Measurements from ENCODE around the gene OR2M2. TPM values are rescaled to one million over a fixed set of nuclear protein-coding genes. Genes with fewer than 3 reads are reported as not detected.

Gene OR2M2
- not detected for total RNA-seq
- long read RNA-seq = 0 reads

- no peak for DNase-seq (ENCODE audit: low spot score)
These were observed at the start of gene OR2M2 for GRCh38 chr1:248174521-248174920. TSS of gene OR2M2 (plus strand) at chr1:248174821. CDS start at chr1:248179986, 5,165 bp downstream.

DNA sequence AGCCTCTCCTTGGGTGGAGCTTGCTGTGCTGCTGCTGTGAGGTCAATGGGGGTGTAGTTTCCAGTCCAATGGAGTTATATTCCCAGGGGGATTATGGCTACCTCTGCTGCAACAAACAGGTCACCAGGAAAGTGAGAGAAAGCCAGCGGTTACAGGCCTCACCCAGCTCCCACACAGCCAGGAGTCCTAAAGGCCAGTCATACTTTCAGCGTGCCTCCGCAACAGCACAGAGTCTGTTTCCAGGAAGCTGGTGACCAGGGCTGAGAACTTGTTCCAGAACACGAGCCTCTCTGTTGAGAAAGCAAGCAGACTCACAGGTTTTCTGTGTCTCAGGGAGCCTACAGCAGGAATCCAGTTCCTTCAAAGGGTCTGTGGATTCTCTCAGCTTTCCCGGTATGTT is 47.0 kb upstream of the OR2M2 start:
- DNase-seq (ENCODE audit: low spot score) = no peak

- DNase-seq (ENCODE audit: low spot score) = no peak
These were observed 37.8 kb upstream of the OR2M2 start for GRCh38 chr1:248136811-248137210.

DNA sequence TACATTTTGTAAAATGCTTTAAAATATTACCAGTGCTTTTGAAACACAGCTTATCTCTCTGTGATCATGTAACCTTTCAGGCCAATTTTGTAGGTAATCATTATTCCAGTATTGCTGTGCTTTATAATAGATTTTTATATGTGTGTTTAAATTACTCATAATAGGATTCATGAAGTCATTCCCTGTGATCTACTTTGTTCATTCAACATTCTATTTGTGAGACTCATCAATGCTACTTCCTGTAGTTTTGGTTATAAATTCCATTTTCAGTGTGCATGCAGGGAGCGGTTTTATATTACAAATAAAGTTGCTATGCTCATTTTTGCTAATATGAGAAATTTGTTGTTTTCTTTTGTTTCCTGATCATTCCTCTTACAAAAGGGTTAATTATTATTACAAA is 33.8 kb upstream of the OR2M2 start:
- no peak for DNase-seq (ENCODE audit: low spot score)

GRCh38 chr1:248143311-248143710 is 31.3 kb upstream of the OR2M2 start:
- DNase-seq (ENCODE audit: low spot score) = no peak

GRCh38 chr1:248144513-248145198 is 30.0 kb upstream of the OR2M2 start, which contains the start of gene OR2M5:
TSS of gene OR2M5 (plus strand) at chr1:248145148. CDS start at chr1:248145148, 0 bp downstream.
- no peak for DNase-seq (ENCODE audit: low spot score)

DNA sequence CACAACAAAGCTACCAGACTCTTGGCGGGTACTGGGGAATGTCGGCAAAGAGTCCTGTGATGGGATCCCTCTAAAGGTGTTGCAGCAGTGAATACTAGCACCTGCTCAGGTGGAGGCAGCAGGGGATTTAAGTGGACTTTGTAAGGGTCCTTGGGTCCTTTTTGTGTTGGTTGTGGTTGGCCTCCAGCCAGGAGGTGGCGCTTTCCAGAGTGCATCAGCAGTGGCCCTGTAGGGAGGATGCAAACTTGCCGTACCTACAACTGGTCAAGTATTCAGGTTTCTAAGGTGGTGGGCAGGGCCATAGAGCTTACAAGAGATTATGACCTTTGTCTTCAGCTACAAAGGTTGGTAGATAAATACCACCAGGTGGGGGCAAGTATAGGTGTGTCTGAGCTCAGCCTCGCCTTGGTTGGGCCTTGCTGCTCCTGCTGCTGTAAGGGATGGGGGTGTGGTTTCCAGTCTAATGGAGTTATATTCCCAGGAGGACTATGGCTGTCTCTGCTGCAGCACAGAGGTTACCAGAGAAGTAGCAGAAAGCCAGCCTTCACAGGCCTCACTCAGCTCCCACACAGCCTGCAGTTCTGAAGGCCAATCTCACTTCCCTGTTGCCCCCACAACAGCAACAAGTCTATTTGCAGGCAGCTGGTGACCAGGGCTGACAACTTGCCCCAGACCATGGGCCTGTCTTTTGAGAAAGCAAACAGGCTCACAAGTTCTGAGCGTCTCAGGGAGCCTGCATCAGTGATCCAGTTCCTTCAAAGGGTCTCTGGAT is 22.4 kb upstream of the OR2M2 start:
- DNase-seq (ENCODE audit: low spot score) = no peak

GRCh38 chr1:248155927-248156326 is 18.7 kb upstream of the OR2M2 start:
- DNase-seq (ENCODE audit: low spot score) = no peak

GRCh38 chr1:248158758-248159157 is 15.9 kb upstream of the OR2M2 start:
- DNase-seq (ENCODE audit: low spot score) = no peak

- DNase-seq (ENCODE audit: low spot score) = no peak
These were observed 10.6 kb upstream of the OR2M2 start for GRCh38 chr1:248164031-248164430.

- DNase-seq (ENCODE audit: low spot score) = no peak
These were observed 9.4 kb upstream of the OR2M2 start for GRCh38 chr1:248165186-248165585.

DNA sequence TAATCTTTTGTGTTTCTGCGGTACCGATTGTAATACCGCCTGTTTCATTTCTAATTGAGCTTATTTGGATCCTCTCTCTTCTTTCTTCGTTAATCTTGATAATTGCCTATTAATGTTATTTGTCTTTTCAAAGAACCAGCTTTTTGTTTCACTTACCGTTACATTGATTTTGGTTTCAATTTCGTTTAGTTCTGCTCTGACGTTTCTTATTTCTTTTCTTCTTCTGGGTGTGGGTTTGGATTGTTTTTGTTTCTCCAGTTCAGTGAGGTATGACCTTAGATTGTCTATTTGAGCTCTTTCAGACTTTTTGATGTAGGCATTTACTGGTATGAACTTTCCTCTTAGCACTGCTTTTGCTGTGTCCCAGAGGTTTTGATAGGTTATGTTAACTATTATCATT is 9.4 kb downstream of the OR2M2 start:
- no peak for DNase-seq (ENCODE audit: low spot score)

DNA sequence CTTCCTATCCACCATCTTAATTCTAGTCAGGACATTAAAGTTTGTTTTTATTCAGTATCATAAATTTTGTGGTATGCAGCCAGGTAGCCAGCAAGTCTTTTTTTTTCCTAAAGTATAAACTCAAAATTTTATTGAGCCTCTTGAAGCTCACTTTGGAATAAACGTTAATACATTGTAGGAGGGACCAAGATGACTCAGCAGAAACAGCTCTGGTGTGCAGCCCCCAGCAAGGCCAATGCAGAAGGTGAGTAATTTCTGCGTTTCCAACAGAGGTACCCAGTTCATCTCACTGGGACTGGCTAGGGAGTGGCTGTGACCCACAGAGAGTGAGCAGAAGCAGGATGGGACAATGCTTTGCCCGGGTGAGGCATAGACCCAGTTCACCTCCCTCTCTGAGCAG is 12.7 kb downstream of the OR2M2 start:
- no peak for DNase-seq (ENCODE audit: low spot score)

GRCh38 chr1:248189026-248189425 is 14.4 kb downstream of the OR2M2 start:
- no peak for DNase-seq (ENCODE audit: low spot score)

- DNase-seq (ENCODE audit: low spot score) = no peak
These were observed 19.5 kb downstream of the OR2M2 start for GRCh38 chr1:248194117-248194516.

- DNase-seq (ENCODE audit: low spot score) = no peak
These were observed 22.3 kb downstream of the OR2M2 start, which contains the start of gene OR2M3 for GRCh38 chr1:248196965-248197364. TSS of gene OR2M3 (plus strand) at chr1:248197265. CDS start at chr1:248203068, 5,803 bp downstream.

DNA sequence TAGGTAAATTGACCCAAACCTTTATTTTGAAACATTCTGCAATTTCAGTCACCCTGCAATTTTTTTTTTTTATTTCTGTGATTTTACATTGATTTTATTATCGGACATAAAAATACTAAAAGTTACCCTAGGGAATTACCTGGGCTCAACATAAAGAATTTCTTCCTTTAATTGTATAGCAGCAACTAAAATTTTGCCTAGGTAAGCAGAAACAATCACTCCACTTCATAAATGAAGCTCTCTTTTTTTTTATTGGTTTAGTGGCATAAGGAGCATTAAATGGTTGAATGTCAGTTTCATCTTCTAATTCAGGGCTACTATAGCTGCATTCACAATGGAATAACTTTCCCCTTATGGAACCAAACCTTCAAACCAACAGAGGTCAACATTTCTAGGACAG is 41.3 kb downstream of the OR2M2 start:
- DNase-seq (ENCODE audit: low spot score) = no peak

- no peak for DNase-seq (ENCODE audit: low spot score)
These were observed 50.9 kb downstream of the OR2M2 start for GRCh38 chr1:248225537-248225936.

DNA sequence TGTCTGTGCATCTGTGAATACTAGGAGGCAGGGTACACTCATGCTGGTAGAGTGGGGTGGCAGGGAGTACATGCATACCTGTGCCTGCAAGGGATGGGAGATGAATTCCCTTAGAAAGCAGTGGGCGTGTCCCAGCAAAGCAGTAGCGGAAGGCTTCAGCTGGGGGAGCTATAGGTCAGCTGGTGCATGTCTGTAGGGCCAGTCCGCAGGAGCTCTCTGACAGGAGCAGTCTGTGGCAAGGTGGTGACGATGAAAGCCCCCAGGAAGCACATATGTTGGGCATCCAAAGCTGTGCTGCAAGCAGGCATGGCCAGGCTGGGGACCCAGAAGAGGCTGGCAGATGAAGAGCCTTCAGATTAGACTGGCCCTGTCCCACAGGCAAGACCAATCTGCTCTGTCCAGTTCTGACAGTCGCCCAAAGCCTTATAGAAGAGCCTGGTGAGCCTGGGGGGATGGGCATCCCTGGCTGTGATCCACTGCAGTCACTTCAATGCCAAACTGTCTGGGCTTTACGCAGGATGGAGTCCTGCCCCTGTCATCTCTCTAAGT is 54.8 kb downstream of the OR2M2 start:
- DNase-seq (ENCODE audit: low spot score) = no peak

All from mesenteric fat pad (tissue), 1 donor.